CD4-positive, alpha-beta T cell treated with Interleukin-17A for 1 hour (primary cell): Measurements from ENCODE around the gene OAS2.

ENCODE experiments used
- DNase-seq: peaks from one replicate; pipeline ENCODE4 v3.0.0-alpha.2; 2020

The OAS2 gene, protein sequence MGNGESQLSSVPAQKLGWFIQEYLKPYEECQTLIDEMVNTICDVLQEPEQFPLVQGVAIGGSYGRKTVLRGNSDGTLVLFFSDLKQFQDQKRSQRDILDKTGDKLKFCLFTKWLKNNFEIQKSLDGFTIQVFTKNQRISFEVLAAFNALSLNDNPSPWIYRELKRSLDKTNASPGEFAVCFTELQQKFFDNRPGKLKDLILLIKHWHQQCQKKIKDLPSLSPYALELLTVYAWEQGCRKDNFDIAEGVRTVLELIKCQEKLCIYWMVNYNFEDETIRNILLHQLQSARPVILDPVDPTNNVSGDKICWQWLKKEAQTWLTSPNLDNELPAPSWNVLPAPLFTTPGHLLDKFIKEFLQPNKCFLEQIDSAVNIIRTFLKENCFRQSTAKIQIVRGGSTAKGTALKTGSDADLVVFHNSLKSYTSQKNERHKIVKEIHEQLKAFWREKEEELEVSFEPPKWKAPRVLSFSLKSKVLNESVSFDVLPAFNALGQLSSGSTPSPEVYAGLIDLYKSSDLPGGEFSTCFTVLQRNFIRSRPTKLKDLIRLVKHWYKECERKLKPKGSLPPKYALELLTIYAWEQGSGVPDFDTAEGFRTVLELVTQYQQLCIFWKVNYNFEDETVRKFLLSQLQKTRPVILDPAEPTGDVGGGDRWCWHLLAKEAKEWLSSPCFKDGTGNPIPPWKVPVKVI

DNA sequence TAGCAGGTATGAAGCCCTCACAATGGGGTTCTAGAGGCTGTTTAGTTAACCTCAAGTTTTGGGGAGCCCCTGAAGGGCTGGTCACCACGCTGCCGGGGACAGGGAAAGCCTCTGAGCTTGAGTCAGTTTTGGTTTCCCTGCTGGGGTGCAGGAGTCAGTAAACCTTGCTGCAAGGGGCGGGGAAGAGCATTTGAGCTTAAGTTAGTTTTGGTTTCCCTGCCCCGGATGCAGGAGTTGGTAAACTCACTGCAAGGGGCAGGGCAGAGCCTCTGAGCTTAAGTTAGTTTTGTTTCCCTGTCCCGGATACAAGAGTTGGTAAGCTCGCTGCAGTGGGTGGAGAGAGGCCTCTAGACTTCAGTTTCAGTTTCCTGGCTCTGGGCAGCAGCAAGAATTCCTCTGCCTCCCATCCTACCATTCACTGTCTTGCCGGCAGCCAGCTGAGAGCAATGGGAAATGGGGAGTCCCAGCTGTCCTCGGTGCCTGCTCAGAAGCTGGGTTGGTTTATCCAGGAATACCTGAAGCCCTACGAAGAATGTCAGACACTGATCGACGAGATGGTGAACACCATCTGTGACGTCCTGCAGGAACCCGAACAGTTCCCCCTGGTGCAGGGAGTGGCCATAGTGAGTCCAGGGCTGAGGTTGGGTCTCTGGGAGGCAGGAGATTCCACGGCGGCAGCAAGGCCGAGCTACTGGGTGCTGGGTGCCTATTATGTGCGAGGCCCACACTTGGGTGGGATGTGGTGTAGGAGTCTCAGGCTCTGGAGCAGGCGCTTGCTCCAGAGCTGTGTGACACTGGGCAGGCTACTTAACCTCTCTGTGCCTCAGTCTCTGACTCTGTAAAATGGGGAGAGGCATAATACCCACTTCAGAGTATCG is at the start of gene OAS2:
TSS of gene OAS2 (plus strand) at position 357 of the 878 bp plus-strand sequence. CDS start at position 447, 90 bp downstream.
- DNase-seq: peak; percentile 87

DNA sequence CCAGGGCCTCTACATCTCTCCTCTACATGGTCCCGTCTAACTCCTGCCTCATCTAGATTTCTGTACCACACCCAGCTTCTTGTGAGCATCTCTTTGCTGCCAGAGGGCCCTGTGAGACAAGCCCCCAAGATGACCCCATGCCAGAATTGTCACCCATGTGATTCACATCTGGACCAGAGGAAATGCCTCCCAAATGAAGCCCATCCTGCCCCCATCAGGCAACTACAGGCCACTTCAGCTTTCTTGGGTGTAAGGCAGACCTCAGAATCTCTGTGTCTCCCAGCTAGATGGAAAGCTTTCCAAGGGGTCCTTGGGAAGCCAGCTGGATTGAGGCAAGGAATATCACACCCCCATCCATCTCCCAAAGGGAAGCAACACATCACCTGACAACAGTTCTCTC is 49.3 kb upstream of the OAS2 start:
- DNase-seq: no peak

DNA sequence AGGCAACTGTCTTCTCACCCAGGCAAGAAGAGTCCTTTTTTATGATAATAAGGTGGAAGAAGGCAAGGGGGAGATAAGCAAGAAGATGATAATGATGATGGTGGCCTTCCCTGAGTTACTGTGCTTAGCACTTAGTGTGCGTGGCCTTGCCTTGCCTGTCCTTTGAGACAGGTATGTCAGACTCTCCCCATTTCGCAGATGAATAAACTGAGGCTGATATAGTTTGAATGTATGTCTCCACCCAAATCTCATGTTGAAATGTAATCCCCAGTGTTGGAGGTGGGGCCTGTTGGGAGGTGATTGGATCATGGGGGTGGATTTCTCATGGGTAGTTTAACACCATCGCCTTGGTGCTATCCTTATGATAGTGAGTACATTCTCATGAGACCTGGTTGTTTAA is 48.6 kb upstream of the OAS2 start:
- DNase-seq: no peak

DNA sequence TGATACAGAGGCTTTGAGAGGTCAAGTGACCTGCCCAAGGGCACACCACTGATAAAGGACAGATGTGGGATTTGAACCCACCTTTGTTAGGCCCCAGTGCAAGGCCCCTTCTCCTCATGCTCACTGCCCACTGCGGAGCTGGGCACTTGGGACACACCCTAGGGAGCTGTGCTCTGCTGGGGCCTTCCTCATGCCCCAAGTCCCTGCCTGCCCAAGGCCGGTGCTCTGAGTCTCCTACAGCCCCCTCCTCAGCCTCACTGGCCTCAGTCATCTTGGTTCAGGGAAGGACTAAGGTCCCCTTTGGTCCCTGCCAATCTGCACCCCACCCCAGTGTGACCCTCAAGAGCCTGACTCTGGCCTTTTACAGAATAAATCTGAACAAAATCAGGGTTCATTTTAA is 48.0 kb upstream of the OAS2 start:
- no peak for DNase-seq

DNA sequence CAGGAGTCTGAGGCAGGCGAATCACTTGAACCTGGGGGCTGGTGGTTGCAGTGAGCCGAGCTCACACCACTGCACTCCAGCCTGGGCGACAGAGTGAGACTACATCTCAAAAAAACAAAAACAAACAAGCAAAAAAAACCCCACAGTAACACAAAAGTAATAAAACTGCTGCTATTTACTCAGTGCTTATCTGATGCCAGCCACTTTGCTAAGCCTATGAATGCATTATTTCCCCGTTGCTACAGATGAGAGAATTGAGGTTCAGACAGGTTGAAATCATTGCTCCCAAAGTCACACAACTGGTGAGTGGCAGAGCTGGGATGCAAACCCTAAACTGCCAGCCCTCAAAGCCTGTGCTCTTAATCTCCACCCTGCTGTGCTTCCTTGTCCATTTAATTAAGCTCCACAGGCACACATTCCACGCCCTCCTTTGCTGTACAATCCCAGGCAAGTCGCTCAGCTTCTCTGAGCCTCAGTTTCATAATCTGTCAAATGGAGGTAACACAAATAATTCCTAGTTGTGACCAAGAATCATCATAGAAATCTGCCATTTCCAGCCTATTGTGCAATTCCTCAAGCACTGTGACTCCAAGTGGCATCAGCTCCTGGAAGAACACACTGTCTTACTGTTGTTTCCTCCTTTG is 45.7 kb upstream of the OAS2 start:
- no peak for DNase-seq

DNA sequence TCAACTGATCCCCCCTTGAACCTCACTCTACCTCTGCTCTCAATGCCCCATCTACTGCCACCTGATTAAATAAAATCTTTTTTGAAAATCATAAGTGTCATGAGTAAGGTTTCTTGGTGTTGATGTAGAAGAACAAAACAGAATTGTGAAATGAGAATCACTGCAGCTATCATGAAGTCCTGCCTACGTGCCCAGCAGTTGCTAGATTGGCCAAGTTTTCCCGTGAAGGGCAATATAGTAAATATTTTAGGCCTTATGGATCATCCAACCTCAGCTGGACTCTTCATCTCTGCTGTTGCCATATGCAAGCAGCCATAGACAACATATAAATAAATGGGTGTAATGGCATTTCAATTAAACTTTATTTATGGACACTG is 45.2 kb upstream of the OAS2 start:
- no peak for DNase-seq

DNA sequence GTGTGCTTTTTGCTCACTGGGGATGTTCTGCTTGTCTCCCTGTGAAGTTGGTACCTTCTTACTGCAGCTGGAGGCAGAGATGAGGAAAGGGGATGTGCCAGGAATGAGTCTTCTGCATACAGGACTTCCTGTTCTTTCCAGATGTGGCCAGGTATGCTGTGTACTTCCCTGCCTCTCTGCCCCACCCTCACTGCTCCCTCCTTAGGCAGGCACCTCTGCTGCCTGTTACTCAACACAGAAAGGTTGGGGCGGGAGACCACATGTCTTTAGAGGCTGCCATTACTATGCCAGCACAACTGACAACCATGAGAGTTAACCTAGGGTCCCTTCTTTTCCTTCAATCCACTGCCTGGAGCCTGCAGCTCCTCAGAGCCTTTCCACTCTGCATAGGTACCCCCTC is 42.1 kb upstream of the OAS2 start:
- peak; percentile 7 for DNase-seq

DNA sequence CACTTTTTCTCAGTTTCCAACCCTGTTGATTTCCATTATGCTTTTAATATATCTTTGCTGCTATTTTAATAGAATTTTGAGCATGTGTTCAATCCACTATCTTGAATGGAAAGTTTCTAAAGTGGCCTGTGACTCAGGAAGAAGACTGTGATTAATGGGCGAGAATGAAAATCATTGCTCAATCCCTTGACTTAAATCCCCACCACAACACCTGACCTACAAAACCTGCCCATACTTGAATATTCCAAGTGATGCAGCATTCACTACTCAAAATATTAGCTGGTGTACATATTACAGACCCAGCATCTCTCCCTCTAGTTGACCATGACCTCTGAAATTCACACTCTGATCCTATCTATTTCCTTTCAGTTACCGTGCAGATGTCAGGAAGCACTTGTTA is 41.4 kb upstream of the OAS2 start:
- DNase-seq: peak; percentile 8

DNA sequence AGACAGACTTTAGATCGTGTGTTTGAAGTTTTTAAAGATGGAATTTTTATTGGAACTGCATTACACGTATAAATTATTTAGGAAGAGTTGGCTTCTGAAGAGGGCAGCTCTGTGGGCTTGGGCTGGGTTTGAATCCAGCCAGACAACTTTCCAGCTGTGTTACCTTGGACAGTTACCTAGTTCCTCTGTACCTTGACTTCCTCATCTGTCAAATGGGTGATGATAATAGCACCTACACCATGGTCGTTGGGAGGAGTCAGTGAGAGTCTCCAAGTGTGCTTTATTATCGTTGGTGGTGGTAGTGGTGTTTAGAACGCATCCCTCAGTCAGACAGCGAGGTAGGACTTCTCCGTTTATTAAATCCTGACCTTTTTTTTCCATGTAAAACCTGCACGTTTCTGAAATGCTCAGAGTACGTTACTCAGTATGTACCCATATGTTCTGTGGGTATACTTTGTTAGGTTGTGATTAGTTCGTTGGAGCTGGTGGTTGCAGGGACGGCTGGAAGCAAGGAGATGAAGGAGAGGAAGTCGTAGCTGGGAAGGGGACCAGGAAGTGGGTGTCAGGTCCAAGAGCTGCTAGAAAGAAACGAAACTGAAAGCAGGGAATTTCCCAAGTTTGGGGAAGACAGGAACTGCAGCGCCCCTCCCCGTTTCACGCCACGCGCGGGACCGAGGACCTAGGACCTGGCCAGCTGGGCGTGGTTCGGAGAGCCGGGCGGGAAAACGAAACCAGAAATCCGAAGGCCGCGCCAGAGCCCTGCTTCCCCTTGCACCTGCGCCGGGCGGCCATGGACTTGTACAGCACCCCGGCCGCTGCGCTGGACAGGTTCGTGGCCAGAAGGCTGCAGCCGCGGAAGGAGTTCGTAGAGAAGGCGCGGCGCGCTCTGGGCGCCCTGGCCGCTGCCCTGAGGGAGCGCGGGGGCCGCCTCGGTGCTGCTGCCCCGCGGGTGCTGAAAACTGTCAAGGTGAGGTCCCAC is 40.3 kb upstream of the OAS2 start, which contains the start of gene OAS3:
TSS of gene OAS3 (plus strand) at position 734 of the 979 bp plus-strand sequence. CDS start at position 791, 57 bp downstream.
- peak; percentile 87 for DNase-seq

DNA sequence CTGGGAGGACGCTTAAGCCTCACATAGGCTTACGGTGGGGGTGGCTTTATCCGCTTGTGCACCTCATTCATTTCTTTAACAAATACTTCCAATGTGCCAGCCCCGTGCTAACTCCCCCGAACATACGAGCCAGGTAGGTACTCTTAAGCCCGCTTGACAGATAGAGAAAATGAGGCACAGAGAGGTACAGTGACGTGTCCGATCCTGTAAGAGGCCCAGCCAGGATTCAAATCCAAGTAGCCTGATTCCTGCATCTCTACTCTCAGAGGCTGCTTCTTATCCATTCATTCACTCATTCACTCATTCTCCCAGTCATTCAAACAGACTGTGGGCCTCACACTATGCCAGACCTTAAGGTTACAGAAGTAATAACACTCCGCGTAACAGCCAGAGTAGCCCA is 39.6 kb upstream of the OAS2 start:
- no peak for DNase-seq

DNA sequence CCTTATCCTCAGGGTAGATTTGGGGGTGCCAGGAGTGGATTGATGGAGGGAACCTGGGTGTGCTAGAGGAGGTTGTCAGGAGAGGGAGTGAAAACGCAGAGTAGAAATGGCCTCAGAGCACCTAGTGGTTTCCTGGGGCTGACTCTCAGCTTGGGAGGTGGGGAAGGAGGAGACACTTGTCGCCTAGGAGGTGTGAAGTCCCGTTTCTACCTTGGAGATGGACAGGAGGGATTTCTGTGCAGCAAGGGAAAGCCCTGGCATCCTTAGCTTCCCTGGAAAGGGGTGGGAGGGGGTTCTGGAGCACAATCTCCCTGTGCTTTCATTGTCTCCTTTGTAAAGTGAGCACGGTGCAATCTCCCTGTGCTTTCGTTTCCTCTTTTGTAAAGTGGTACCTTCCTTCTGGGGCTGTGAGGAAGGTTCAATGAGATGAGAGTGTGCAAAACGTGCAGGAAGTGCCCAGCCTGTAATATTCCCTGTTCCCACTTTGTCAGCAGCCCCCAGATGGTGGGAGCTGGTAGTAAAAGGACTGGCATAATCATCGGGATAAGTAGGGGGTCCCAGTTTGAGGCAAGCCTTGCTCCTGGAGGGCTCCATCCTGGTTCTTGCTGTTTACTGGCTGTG is 38.4 kb upstream of the OAS2 start:
- peak; percentile 21 for DNase-seq

DNA sequence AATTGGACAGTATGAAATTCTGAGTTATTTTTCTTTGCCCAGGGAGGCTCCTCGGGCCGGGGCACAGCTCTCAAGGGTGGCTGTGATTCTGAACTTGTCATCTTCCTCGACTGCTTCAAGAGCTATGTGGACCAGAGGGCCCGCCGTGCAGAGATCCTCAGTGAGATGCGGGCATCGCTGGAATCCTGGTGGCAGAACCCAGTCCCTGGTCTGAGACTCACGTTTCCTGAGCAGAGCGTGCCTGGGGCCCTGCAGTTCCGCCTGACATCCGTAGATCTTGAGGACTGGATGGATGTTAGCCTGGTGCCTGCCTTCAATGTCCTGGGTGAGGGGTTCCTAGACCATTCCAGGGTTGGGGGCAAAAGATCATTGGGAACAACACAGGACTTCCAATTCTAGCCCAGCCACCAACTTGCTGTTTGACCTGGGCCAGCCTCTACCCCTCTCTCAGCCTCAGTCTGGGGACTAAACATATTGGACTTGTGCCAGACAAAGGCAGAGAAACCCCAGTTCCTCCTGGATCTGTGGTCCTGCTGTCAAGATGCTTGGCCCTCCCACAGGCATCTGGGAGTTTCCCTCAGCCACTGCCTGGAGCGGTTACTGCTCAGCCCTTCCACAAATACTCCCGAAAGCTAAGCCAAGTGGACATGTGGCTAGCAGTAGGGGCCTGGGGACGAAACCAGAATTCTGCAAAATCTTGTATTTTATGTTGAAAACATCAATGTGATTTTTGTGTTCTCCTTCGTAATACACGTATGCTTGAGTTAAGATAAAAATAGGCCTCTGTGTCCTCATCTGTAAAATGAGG is 36.6 kb upstream of the OAS2 start:
- no peak for DNase-seq

DNA sequence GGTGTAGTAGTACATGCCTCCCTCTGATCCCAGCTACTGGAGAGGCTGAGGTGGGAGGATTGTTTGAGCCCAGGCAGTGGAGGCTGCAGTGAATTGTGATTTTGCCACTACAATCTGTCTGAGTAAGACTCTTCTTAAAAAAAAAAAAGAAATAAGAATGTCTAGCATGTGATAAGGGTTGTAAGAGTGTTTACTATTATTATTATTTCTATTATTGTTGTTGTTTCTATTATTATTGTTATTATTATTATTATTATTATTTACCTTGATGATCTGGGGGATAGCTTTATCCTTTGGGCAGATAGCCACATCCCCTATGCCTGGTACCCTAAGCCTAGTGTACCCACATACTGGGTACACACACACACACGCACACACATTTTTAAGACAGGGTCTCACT is 35.7 kb upstream of the OAS2 start:
- DNase-seq: no peak

DNA sequence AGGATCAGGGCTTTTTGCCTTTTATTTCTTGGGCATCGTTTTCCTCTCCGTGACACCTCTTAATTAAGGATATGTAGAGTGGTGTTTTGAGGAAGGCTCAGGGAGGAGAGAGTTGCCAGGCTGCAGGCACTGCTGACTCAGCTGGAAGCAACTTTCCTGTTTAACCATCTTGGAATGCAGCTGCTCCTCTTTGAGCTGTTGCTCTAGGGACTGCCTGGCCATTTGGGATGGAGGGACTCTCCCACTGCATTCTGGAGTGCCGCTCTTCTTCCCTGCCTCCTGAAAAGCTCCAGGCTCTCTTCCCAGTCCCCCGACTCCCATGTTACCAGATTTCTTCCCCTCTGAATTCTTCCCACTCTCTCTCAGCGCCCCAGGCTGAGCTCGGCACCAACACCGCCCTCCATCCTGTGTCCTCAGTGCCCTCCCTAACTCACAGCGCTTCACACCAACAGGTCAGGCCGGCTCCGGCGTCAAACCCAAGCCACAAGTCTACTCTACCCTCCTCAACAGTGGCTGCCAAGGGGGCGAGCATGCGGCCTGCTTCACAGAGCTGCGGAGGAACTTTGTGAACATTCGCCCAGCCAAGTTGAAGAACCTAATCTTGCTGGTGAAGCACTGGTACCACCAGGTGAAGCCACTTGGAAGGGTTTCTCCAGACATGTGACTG is 34.2 kb upstream of the OAS2 start:
- DNase-seq: no peak

DNA sequence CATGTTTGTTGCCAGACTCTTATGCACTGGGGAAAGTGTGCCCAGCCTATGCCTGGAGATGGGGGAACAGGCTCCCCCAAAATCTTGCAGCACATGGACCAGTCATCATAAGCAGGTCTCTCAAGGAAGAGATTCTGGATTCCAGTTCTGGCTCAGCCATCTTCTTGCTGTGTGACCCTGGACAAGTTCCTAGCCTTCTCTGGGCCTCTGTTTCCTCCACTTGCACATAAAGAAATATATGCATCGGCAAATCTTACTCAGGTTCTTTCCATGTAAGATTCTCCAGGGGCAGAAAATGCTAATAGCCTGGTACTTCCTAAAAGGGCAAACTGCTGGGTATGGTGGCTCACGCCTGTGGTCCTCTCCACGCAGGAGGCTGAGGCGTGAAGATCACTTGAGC is 32.8 kb upstream of the OAS2 start:
- DNase-seq: no peak

DNA sequence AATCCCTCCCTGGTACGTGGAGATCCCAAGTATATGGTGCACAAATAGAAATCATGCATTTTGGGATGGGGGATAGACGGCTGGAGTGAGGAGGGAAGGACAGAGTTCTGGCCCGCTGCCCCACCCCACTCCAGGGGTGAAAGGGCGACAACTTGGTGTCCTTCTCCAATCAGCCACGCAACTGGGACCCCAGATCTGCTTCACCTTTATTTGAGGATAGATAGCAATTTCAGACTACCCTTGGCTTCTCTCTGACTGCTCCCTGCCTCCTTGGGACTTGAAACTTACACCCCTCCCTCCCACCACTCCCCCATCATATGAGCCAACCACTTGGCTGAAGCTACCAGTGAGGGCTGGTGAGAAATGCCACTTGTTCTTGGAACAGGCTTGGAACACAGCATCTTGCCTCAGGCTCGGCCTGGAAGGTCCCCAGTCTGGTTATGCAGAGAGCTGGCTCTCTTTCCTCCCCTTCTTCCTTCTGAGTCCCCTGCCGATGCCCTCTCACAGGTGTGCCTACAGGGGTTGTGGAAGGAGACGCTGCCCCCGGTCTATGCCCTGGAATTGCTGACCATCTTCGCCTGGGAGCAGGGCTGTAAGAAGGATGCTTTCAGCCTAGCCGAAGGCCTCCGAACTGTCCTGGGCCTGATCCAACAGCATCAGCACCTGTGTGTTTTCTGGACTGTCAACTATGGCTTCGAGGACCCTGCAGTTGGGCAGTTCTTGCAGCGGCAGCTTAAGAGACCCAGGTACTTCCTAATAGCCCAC is 31.9 kb upstream of the OAS2 start:
- DNase-seq: no peak

DNA sequence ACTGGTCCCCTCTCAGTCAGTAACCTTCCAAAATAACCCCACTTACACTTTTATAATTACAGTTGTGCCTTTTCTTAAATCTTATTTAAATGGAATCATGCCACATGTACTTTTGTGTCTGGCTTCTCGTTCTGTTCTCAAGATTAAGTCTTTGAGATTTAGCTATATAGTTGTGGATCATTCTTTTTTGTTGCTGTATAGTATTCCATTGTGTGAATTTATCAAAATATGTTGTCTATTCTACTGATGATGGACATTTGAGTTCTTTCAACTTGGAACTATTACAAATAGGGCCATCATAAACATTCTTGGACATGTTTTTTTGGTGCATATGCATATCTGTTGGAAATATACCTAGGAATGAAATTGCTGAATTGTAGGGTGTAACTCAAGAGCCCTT is 31.0 kb upstream of the OAS2 start:
- DNase-seq: no peak

DNA sequence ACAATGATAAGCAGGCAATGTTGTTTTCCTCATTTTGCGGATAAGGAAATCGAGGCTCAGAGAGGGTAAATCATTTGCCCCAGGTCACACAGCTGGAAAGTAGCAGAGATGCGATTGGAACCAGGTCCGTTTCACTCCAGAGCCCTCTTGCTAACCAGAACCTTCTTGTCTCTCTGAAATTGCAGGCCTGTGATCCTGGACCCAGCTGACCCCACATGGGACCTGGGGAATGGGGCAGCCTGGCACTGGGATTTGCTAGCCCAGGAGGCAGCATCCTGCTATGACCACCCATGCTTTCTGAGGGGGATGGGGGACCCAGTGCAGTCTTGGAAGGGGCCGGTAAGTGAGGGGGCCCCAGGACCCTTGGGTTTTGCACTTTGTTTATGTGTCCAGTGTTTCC is 30.6 kb upstream of the OAS2 start:
- no peak for DNase-seq

DNA sequence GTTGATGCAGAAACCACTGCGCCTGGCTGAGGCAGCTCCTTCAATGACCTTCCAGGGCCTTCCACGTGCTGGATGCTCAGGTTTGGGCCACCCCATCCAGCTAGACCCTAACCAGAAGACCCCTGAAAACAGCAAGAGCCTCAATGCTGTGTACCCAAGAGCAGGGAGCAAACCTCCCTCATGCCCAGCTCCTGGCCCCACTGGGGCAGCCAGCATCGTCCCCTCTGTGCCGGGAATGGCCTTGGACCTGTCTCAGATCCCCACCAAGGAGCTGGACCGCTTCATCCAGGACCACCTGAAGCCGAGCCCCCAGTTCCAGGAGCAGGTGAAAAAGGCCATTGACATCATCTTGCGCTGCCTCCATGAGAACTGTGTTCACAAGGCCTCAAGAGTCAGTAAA is 29.5 kb upstream of the OAS2 start:
- no peak for DNase-seq
